GM18867 (cell line): ENCODE data around the gene SPC25.
"Not testable (repeated sequence)": the region's sequence is repeated elsewhere in the genome, so short reads cannot be mapped to it uniquely, and the experiment has no call there.

Source experiments
- ATAC-seq: cut with Tn5 transposase; IDR thresholded peaks from one replicate; pipeline ENCODE4 v1.9.1; 2021; ENCODE audit warnings: mild to moderate bottlenecking, moderate library complexity; ENCODE audit not compliant: unreplicated experiment

Gene SPC25

GRCh38 chr2:168903888-168904287 is 13.7 kb upstream of the SPC25 start:
- ATAC-seq: no peak

GRCh38 chr2:168901003-168901402 is 10.8 kb upstream of the SPC25 start, which contains the start of gene G6PC2:
Gene G6PC2, plus strand, starts transcription at chr2:168901291. Its CDS starts 41 bp downstream, at chr2:168901332.
- no peak for ATAC-seq

- no peak for ATAC-seq
These were observed 7.2 kb upstream of the SPC25 start for GRCh38 chr2:168897449-168897848.

GRCh38 chr2:168896783-168897182 is 6.6 kb upstream of the SPC25 start:
- ATAC-seq: no peak

- no peak for ATAC-seq
These were observed 5.5 kb upstream of the SPC25 start for GRCh38 chr2:168895771-168896170.

GRCh38 chr2:168894720-168895119 is 4.5 kb upstream of the SPC25 start:
- no peak for ATAC-seq

GRCh38 chr2:168894101-168894500 is 3.9 kb upstream of the SPC25 start:
- ATAC-seq: no peak

DNA sequence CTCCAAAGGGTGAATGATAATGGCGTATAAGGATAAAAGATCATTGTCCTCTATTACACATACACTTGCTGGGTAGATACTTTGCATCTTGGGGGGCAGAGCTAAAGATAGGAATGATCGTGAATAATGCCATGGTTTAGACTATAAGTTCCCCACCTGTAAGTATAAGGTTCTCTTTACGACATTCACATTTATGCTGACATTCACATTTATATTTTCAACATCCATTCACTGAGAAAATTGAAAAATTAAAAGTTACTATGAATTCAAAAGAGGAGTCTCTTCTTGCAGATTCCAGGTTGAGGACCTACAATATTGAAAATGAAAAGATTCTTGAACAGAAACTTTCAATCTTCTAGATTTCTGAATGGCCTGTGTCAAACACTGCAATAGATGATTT is 2.1 kb upstream of the SPC25 start:
- no peak for ATAC-seq

DNA sequence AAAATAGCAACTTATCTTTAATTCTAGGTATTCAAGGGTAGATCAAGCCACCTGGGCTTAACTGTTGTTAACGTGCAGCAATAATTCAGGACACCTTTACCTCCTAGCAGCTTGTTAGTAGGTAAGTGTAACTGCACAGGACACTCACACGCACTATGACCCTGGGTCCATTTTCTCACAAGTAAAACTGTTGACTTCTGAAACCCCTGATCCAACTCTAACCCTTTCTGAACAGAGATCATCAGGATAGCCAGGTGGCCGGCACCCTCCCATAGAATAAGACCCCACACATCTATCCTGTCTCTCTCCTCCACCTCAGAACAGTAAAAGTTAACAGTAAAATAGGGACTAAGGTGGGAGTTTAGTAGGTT is 610 bp downstream of the SPC25 start:
- no peak for ATAC-seq

GRCh38 chr2:168884975-168885374 is 5.3 kb downstream of the SPC25 start:
- ATAC-seq: no peak

DNA sequence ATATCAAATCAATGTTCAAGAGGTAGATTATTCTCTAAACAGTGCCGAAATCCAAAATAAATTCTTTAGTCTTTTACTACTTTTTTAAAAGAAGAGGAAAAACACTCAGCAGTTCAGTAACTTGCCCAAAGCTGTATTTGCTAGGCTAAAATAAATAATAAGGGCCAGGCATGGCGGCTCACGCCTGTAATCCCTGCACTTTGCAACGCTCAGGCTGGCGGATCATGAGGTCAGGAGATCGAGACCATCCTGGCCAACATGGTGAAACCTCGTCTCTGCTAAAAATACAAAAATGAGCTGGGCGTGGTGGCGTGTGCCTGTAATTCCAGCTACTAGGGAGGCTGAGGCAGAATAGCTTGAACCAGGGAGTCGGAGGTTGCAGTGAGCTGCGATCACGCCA is 8.1 kb downstream of the SPC25 start:
- ATAC-seq: not testable (repeated sequence)

DNA sequence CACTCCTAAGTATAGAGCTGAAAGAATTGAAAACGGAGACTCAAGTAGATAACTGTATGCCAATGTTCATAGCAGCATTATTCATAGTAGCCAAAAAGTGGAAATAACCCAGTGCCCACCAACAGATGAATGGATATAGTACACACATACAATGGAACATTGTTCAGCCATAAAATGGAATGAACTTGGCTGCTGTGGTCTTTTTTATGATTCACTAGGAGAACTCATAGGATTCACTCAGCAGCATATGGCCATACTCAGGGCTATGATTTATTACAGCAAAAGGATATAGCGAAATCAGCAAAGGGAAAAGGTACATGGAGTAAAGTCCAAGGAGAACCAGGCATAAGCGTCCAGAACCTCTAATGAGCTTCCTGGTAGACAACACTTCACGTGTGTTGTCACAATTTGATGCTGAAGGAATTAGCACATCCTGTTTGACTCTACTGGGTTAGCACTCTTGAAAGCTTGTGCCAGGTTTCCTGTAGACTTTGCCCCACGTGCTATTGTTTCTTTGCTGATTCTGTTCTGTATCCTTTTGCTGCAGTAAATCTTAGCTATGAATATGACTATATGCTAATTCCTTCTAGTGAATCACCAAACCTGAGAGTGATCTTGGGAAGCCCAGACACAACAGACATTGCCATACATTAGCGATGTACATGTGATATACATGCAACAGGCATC is 15.7 kb downstream of the SPC25 start:
- no peak for ATAC-seq

DNA sequence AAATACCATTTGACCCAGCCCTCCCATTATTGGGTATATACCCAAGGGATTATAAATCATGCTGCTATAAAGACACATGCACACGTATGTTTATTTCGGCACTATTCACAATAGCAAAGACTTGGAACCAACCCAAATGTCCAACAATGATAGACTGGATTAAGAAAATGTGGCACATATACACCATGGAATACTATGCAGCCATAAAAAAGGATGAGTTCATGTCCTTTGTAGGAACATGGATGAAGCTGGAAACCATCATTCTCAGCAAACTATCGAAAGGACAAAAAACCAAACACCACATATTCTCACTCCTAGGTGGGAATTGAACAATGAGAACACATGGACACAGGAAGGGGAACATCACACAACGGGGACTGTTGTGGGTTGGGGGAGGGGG is 19.4 kb downstream of the SPC25 start:
- ATAC-seq: not testable (repeated sequence)

GRCh38 chr2:168870369-168870768 is 19.9 kb downstream of the SPC25 start:
- not testable (repeated sequence) for ATAC-seq

- not testable (repeated sequence) for ATAC-seq
These were observed 23.1 kb downstream of the SPC25 start for GRCh38 chr2:168867164-168867563.

GRCh38 chr2:168858146-168858545 is 32.1 kb downstream of the SPC25 start:
- ATAC-seq: no peak

GRCh38 chr2:168855601-168856000 is 34.6 kb downstream of the SPC25 start:
- no peak for ATAC-seq

GRCh38 chr2:168854651-168855050 is 35.6 kb downstream of the SPC25 start:
- ATAC-seq: no peak

- no peak for ATAC-seq
These were observed 36.8 kb downstream of the SPC25 start for GRCh38 chr2:168853471-168853870.

DNA sequence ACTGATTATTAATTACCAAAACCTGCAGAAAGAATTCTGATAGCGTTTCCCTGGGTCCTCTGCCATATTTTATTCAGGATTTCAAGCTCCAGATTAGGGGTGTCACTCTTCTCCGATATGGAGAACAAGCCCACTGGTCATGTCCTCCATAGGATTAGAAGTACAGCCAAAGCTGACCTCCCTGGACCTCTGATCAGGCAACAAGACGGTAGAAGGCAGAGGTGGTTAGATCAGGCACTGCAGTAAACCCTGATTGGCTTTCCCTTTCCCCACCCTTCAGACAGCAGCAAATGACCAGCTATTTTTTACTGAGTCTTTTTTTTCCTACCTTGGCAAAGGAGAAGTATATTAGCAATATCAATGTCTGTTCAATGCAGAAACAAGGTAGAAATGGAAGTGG is 37.7 kb downstream of the SPC25 start:
- no peak for ATAC-seq

- ATAC-seq: no peak
These were observed 38.4 kb downstream of the SPC25 start for GRCh38 chr2:168851674-168852320.

- ATAC-seq: no peak
These were observed 39.4 kb downstream of the SPC25 start for GRCh38 chr2:168850846-168851245.

DNA sequence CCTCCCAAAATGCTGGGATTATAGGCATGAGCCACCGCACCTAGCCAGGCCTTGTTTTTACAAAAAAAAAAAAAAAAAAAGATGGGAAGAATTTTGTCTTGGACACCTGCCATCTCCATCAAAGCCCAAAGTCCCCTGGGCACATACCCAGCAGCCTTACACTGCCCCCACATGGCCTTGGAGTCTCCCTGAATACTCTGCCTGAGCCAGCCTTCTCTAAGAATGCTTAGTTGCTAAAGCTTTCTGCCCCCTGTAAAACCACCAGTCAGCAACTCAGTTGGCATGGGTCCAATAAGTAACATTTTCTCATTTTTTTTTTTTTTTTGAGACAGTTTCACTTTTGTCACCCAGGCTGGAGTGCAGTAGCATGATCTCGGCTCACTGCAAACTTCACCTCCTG is 40.6 kb downstream of the SPC25 start:
- ATAC-seq: no peak
